ENCODE measurements around the gene CARS2. TPM values are rescaled to one million over a fixed set of nuclear protein-coding genes. Genes with fewer than 3 reads are reported as not detected.
A peak's percentile ranks its signal among the peaks of the same experiment; 100 is the strongest.
"Not testable (repeated sequence)": the region's sequence is repeated elsewhere in the genome, so short reads cannot be mapped to it uniquely, and the experiment has no call there.

Gene CARS2
- total RNA-seq, 6 experiments from 2014 or later: 22.0 to 53.2 (median 27.3) TPM

DNA sequence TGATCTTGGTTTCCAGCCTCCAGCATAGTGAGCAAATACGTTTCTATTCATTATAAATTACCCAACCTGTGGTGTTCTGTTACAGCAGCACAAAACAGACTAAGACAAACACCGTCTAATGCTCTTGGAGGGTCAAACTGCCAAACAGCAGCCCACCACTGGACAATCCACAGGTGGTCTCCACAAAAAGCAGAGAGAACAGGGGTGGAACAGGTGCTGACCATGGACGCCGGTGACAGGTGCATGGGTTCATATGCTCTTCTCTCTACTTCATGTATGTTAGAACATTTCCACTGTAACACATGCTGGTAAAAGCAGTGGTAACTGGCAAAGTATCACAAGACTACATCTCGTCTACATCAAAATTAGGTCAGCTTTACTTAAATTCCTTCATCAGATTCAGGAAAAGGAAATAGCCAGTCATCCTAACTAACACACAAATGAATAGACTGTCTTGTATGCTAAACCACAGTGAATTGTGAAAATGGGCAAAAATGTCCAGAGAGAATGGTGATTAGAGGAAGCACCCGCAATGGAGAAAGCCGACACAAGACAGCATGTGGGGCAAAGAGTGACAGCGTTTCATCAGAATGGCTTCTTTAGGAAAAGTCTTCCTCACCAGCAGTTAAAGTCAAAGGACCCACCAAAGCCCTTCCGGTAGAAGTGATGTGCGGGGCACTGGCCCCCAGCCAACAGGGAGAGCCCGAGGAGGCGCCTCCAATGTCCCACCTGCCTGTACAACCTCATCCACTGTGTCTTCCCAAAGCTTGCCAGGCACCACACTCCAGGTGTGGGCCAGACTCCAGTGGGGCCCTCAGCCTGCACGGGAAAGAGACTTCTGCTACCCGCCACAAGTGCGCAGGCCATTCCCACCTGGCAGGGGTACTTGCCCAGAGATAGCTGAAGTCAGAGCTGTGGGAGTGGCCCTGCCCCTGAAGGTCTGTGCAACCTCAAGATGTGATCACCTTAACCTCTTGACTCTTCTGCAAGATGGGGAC is 6.5 kb downstream of the CARS2 start:
- H3K9me3 ChIP-seq: no peaks in the 10 kb centered on the region
- intact Hi-C loops (cut with DNase I): no loop called here
- TF ChIP-seq POLR2A (IDR thresholded peaks at IDR 0.05): no peak
- TF ChIP-seq, protein P1, sequence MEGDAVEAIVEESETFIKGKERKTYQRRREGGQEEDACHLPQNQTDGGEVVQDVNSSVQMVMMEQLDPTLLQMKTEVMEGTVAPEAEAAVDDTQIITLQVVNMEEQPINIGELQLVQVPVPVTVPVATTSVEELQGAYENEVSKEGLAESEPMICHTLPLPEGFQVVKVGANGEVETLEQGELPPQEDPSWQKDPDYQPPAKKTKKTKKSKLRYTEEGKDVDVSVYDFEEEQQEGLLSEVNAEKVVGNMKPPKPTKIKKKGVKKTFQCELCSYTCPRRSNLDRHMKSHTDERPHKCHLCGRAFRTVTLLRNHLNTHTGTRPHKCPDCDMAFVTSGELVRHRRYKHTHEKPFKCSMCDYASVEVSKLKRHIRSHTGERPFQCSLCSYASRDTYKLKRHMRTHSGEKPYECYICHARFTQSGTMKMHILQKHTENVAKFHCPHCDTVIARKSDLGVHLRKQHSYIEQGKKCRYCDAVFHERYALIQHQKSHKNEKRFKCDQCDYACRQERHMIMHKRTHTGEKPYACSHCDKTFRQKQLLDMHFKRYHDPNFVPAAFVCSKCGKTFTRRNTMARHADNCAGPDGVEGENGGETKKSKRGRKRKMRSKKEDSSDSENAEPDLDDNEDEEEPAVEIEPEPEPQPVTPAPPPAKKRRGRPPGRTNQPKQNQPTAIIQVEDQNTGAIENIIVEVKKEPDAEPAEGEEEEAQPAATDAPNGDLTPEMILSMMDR (IDR thresholded peaks at IDR 0.05): no peak
- peak in 1 of 4 donors; percentile 12 for ATAC-seq
- no peak for DNase-seq
- no peak overlapping the region for H3K27ac ChIP-seq
- peaks cover 0 to 37% (median 15%) of the 10 kb centered on the region in 4 donors for H3K36me3 ChIP-seq
- no peak overlapping the region for H3K4me3 ChIP-seq
- WGBS (ENCODE audit: insufficient coverage, low coverage, low lambda C conversion rate, missing lambda C conversion rate): 78% methylated on average over 9 of the region's 15 CpGs
- peaks cover 0 to under 1% (median 0%) of the 10 kb centered on the region in 4 donors for H3K4me1 ChIP-seq
- no peaks in the 10 kb centered on the region for H3K27me3 ChIP-seq

DNA sequence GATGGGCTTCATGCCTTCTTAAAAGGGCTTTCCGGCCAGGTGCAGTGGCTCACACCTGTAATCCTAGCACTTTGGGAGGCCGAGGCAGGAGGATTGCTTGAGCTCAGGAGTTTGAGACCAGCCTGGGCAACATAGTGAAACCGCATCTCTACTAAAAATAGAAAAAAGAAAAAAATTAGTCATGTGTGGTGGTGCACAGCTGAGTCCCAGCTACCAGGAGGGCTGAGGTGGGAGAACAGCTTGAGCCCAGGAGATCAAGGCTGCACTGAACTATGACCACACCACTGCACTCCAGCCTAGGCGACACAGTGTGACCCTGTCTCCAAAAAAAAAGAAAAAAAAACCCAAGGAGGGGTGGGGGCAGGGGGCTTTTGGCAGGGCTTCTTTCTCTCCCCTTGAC is 7.2 kb downstream of the CARS2 start:
- H3K4me3 ChIP-seq: no peak overlapping the region
- no peaks in the 10 kb centered on the region for H3K27me3 ChIP-seq
- intact Hi-C loops (cut with DNase I): no loop called here
- ATAC-seq: no peak
- DNase-seq: no peak
- 89% methylated on average over 4 of the region's 4 CpGs for WGBS (ENCODE audit: insufficient coverage, low coverage, low lambda C conversion rate, missing lambda C conversion rate)
- no peak overlapping the region for H3K27ac ChIP-seq
- H3K36me3 ChIP-seq: peaks cover 0 to 37% (median 15%) of the 10 kb centered on the region in 4 donors
- TF ChIP-seq, protein P1 (IDR thresholded peaks at IDR 0.05): no peak
- TF ChIP-seq POLR2A (IDR thresholded peaks at IDR 0.05): no peak
- no peaks in the 10 kb centered on the region for H3K9me3 ChIP-seq
- H3K4me1 ChIP-seq: no peaks in the 10 kb centered on the region

DNA sequence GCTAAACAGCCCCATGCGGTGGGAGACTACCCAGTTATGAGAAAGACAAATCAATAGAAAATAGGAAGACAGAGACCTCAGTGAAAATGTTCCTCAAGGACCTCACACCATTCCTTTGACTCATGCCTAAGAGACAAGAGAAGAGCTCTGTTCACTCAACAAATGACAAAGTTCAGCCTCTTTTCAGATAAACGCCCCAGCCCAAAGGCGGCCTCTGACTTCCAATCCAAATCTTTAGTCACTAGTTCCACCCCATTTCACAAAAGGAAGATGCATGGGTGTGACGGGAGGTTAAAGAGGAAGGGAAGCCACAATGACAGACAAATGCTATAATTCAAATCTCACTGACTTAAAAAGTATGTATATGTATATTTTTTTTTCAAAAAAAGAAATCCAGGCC is 8.1 kb downstream of the CARS2 start:
- Histone ChIP-seq H3K9me3 (no peaks in the 10 kb centered on the region), H3K36me3 (peaks cover 0 to 37% (median 15%) of the 10 kb centered on the region in 4 donors), H3K27ac (no peak overlapping the region), H3K4me3 (no peak overlapping the region), H3K27me3 (no peaks in the 10 kb centered on the region), H3K4me1 (no peaks in the 10 kb centered on the region)
- TF ChIP-seq, protein P1 (IDR thresholded peaks at IDR 0.05): no peak
- 78% methylated on average over 4 of the region's 4 CpGs for WGBS (ENCODE audit: insufficient coverage, low coverage, low lambda C conversion rate, missing lambda C conversion rate)
- intact Hi-C loops (cut with DNase I): no loop called here
- DNase-seq (no peak), ATAC-seq (no peak)

- H3K4me3 ChIP-seq: no peak overlapping the region
- no peaks in the 10 kb centered on the region for H3K27me3 ChIP-seq
- DNase-seq: no peak
- H3K27ac ChIP-seq: no peak overlapping the region
- no peak for ATAC-seq
- intact Hi-C loops (cut with DNase I): no loop called here
- 88% methylated on average over 7 of the region's 10 CpGs for WGBS (ENCODE audit: insufficient coverage, low coverage, low lambda C conversion rate, missing lambda C conversion rate)
- H3K9me3 ChIP-seq: no peaks in the 10 kb centered on the region
- H3K4me1 ChIP-seq: no peaks in the 10 kb centered on the region
- H3K36me3 ChIP-seq: peaks cover 0 to 37% (median 15%) of the 10 kb centered on the region in 4 donors
- no peak for TF ChIP-seq POLR2A (IDR thresholded peaks at IDR 0.05)
- TF ChIP-seq, protein P1 (IDR thresholded peaks at IDR 0.05): no peak
These were observed 9.1 kb downstream of the CARS2 start for GRCh38 chr13:110696776-110697175.

DNA sequence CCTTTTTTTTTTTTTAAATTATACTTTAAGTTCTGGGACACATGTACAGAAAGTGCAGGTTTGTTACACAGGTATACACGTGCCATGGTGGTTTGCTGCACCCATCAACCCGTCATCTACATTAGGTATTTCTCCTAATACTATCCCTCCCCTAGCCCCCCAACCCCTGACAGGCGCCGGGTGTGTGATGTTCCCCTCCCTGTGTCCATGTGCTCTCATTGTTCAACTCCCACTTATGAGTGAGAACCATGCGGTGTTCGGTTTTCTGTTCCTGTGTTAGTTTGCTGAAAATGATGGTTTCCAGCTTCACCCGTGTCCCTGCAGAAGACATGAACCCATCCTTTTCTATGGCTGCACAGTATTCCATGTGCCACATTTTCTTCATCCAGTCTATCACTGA is 10.1 kb downstream of the CARS2 start:
- intact Hi-C loops (cut with DNase I); H3K9me3 ChIP-seq; ATAC-seq; H3K27me3 ChIP-seq; H3K27ac ChIP-seq; H3K4me1 ChIP-seq; DNase-seq; H3K4me3 ChIP-seq: not testable (repeated sequence)
- 87% methylated on average over 7 of the region's 7 CpGs for WGBS (ENCODE audit: insufficient coverage, low coverage, low lambda C conversion rate, missing lambda C conversion rate)
- H3K36me3 ChIP-seq: peaks cover 0 to 29% (median 12%) of the 10 kb centered on the region in 4 donors
